Small intestine (tissue), 7 donors: ENCODE data around the gene KCNT1. TPM values are rescaled to one million over a fixed set of nuclear protein-coding genes. Genes with fewer than 3 reads are reported as not detected.
A peak's percentile ranks its signal among the peaks of the same experiment; 100 is the strongest.

ENCODE experiments used
- DNase-seq, 2 donors: peaks; one replicate each; pipeline versions ENCODE4 v3.0.0 to v3.0.0-alpha.2; 2013
- FAIRE-seq: peaks from 2 replicates; lab custom pipeline; 2012; peaks lifted over from hg19 to GRCh38; lab: Jason Lieb, UNC
- H3K27ac ChIP-seq, 3 donors: one replicate each; pipeline ENCODE4 v1.5.1; 2013; ENCODE audit warnings: low read length in 2 of 3, mild to moderate bottlenecking in 2 of 3, control low read depth in 1 of 3, inconsistent platforms in 1 of 3, low read depth in 1 of 3, moderate library complexity in 1 of 3
- H3K27me3 ChIP-seq, 3 donors: one replicate each; pipeline ENCODE4 v1.6.1; 2013; ENCODE audit warnings: low read length in 3 of 3, inconsistent platforms in 1 of 3; ENCODE audit not compliant: control insufficient read depth in 3 of 3, insufficient read depth in 3 of 3
- H3K36me3 ChIP-seq, 3 donors: one replicate each; pipeline ENCODE4 v1.6.1; 2013; ENCODE audit warnings: low read length in 3 of 3, inconsistent platforms in 1 of 3, low read depth in 1 of 3, mild to moderate bottlenecking in 1 of 3, moderate library complexity in 1 of 3; ENCODE audit not compliant: control insufficient read depth in 3 of 3, insufficient read depth in 2 of 3
- H3K4me1 ChIP-seq, 3 donors: one replicate each; pipeline ENCODE4 v1.6.1; 2013; ENCODE audit warnings: low read length in 2 of 3, inconsistent platforms in 1 of 3, low read depth in 1 of 3, mild to moderate bottlenecking in 1 of 3, moderate library complexity in 1 of 3; ENCODE audit not compliant: control insufficient read depth in 3 of 3, insufficient read depth in 2 of 3
- H3K4me3 ChIP-seq, 3 donors: one replicate each; pipeline ENCODE4 v1.5.1; 2013; ENCODE audit warnings: low read length in 3 of 3, control low read depth in 1 of 3, inconsistent platforms in 1 of 3, low read depth in 1 of 3, mild to moderate bottlenecking in 1 of 3, moderate library complexity in 1 of 3
- H3K9me3 ChIP-seq, 2 donors: one replicate each; pipeline ENCODE4 v1.6.1; 2013; ENCODE audit warnings: low read depth in 1 of 2, low read length in 1 of 2; ENCODE audit not compliant: control insufficient read depth in 2 of 2, insufficient read depth in 1 of 2
- WGBS, 3 donors: extraction: QIAGEN DNeasy Blood & Tissue Kit; methylation state at CpG; one replicate each; pipeline ENCODE4 v1.1.7; 2013; 5-methylcytosine and 5-hydroxymethylcytosine counted together
- polyA plus RNA-seq, 4 donors: library from polyadenylated mRNA; stranded (reverse) in 3 of 4; unstranded in 1 of 4; fragments of 200-250 nt in 3 of 4; fragments of 120-200 nt in 1 of 4; gene quantifications; one replicate each; pipeline versions ENCODE4 v1.2.1 to v1.2.3, GENCODE V29; 2013
- donor health status: healthy with polysubstance abuse.
- donor health status: control.
- donor health status: control.
- donor health status: Bipolar disorder and iron deficiency.
- donor health status: healthy.

KCNT1 gene
- polyA plus RNA-seq, 4 donors = 0.22 to 0.25 TPM; not detected in 2

GRCh38 chr9:135803441-135803840 is 101.5 kb downstream of the KCNT1 start:
- Histone ChIP-seq H3K36me3 (peaks cover 0 to 3% (median 0%) of the 10 kb centered on the region in 3 donors), H3K4me1 (no peaks in the 10 kb centered on the region), H3K9me3 (no peaks in the 10 kb centered on the region), H3K27me3 (no peaks in the 10 kb centered on the region), H3K4me3 (no peak overlapping the region), H3K27ac (no peak overlapping the region)
- DNase-seq = no peak
- 84 to 93% (median 92%) methylated on average over 10 of the region's 10 CpGs for WGBS, 3 donors
- no peak for FAIRE-seq

- no peaks in the 10 kb centered on the region for H3K9me3 ChIP-seq
- H3K4me3 ChIP-seq = no peak overlapping the region
- no peak for FAIRE-seq
- WGBS, 3 donors = 68 to 82% (median 80%) methylated on average over 24 of the region's 24 CpGs
- DNase-seq = peak in 1 of 2 donors; percentile 12
- no peaks in the 10 kb centered on the region for H3K4me1 ChIP-seq
- peaks cover 0 to 3% (median 0%) of the 10 kb centered on the region in 3 donors for H3K36me3 ChIP-seq
- H3K27me3 ChIP-seq = no peaks in the 10 kb centered on the region
- H3K27ac ChIP-seq = no peak overlapping the region
These were observed 102.8 kb downstream of the KCNT1 start for GRCh38 chr9:135804581-135805421.

GRCh38 chr9:135805422-135806022 is 103.5 kb downstream of the KCNT1 start:
- Histone ChIP-seq H3K9me3 (no peaks in the 10 kb centered on the region), H3K27me3 (no peaks in the 10 kb centered on the region), H3K4me1 (no peaks in the 10 kb centered on the region), H3K4me3 (no peak overlapping the region), H3K36me3 (peaks cover 0 to 9% (median 0%) of the 10 kb centered on the region in 3 donors), H3K27ac (no peak overlapping the region)
- FAIRE-seq (no peak), DNase-seq (no peak)
- 78 to 93% (median 85%) methylated on average over 22 of the region's 22 CpGs for whole genome bisulfite sequencing, 3 donors

GRCh38 chr9:135809166-135809565 is 107.2 kb downstream of the KCNT1 start:
- FAIRE-seq (no peak), DNase-seq (no peak)
- no peak overlapping the region for H3K4me3 ChIP-seq
- H3K27me3 ChIP-seq = no peaks in the 10 kb centered on the region
- H3K9me3 ChIP-seq = no peaks in the 10 kb centered on the region
- H3K36me3 ChIP-seq = peaks cover 0 to 40% (median 4%) of the 10 kb centered on the region in 3 donors
- no peak overlapping the region for H3K27ac ChIP-seq
- no peaks in the 10 kb centered on the region for H3K4me1 ChIP-seq
- WGBS, 3 donors = 85 to 95% (median 92%) methylated on average over 10 of the region's 10 CpGs

GRCh38 chr9:135810806-135811575 is 109.0 kb downstream of the KCNT1 start:
- H3K36me3 ChIP-seq = peaks cover 4 to 52% (median 6%) of the 10 kb centered on the region in 3 donors
- 95 to 97% (median 96%) methylated on average over 23 of the region's 23 CpGs for WGBS, 3 donors
- no peak overlapping the region for H3K4me3 ChIP-seq
- H3K27me3 ChIP-seq = no peaks in the 10 kb centered on the region
- FAIRE-seq (no peak), DNase-seq (no peak)
- H3K4me1 ChIP-seq = peaks cover 0 to 10% (median 0%) of the 10 kb centered on the region in 3 donors
- H3K27ac ChIP-seq = no peak overlapping the region
- no peaks in the 10 kb centered on the region for H3K9me3 ChIP-seq

- DNase-seq (no peak), FAIRE-seq (no peak)
- 71 to 91% (median 87%) methylated on average over 11 of the region's 11 CpGs for WGBS, 3 donors
- Histone ChIP-seq H3K9me3 (no peaks in the 10 kb centered on the region), H3K4me3 (no peak overlapping the region), H3K27me3 (no peaks in the 10 kb centered on the region), H3K36me3 (peaks cover 4 to 61% (median 10%) of the 10 kb centered on the region in 3 donors), H3K4me1 (peaks cover 0 to 10% (median 0%) of the 10 kb centered on the region in 3 donors), H3K27ac (no peak overlapping the region)
These were observed 109.8 kb downstream of the KCNT1 start for GRCh38 chr9:135811801-135812200.

GRCh38 chr9:135812961-135813360 is 111.0 kb downstream of the KCNT1 start:
- DNase-seq = no peak
- peaks cover 8 to 69% (median 14%) of the 10 kb centered on the region in 3 donors for H3K36me3 ChIP-seq
- H3K27me3 ChIP-seq = no peaks in the 10 kb centered on the region
- no peak for FAIRE-seq
- 88 to 95% (median 94%) methylated on average over 13 of the region's 13 CpGs for WGBS, 3 donors
- no peaks in the 10 kb centered on the region for H3K9me3 ChIP-seq
- no peak overlapping the region for H3K4me3 ChIP-seq
- peaks cover 0 to 10% (median 0%) of the 10 kb centered on the region in 3 donors for H3K4me1 ChIP-seq
- H3K27ac ChIP-seq = no peak overlapping the region

- H3K9me3 ChIP-seq = no peaks in the 10 kb centered on the region
- no peak overlapping the region for H3K27ac ChIP-seq
- no peaks in the 10 kb centered on the region for H3K27me3 ChIP-seq
- FAIRE-seq (no peak), DNase-seq (no peak)
- H3K36me3 ChIP-seq = peaks cover 13 to 78% (median 21%) of the 10 kb centered on the region in 3 donors
- H3K4me1 ChIP-seq = peaks cover 0 to 10% (median 0%) of the 10 kb centered on the region in 3 donors
- H3K4me3 ChIP-seq = no peak overlapping the region
- 90 to 94% (median 92%) methylated on average over 14 of the region's 14 CpGs for WGBS, 3 donors
These were observed 111.8 kb downstream of the KCNT1 start for GRCh38 chr9:135813671-135814290.
